PC-3 (cell line): Measurements from ENCODE around the gene ARAF.

Experiments
- EZH2 ChIP-seq: fragments of 300-600 bp; sonication (generic); IDR thresholded peaks from one replicate; pipeline ENCODE4 v1.6.1; 2017; ENCODE audit warnings: antibody characterized with exemption, mild to moderate bottlenecking, low read length; ENCODE audit not compliant: unreplicated experiment
- EZH2phosphoT487 ChIP-seq: fragments of 300-600 bp; sonication (generic); IDR thresholded peaks from 2 replicates; pipeline ENCODE4 v1.6.1; 2018; ENCODE audit warnings: mild to moderate bottlenecking, antibody characterized with exemption, low read length, borderline replicate concordance
- TF ChIP-seq, protein P1 (sequence below): fragments of 300-600 bp; sonication (generic); conservative IDR thresholded peaks from 2 replicates; pipeline ENCODE4 v1.5.1; 2017; ENCODE audit warnings: antibody characterized with exemption, low read depth, mild to moderate bottlenecking, low read length

- TF ChIP-seq, protein P1, sequence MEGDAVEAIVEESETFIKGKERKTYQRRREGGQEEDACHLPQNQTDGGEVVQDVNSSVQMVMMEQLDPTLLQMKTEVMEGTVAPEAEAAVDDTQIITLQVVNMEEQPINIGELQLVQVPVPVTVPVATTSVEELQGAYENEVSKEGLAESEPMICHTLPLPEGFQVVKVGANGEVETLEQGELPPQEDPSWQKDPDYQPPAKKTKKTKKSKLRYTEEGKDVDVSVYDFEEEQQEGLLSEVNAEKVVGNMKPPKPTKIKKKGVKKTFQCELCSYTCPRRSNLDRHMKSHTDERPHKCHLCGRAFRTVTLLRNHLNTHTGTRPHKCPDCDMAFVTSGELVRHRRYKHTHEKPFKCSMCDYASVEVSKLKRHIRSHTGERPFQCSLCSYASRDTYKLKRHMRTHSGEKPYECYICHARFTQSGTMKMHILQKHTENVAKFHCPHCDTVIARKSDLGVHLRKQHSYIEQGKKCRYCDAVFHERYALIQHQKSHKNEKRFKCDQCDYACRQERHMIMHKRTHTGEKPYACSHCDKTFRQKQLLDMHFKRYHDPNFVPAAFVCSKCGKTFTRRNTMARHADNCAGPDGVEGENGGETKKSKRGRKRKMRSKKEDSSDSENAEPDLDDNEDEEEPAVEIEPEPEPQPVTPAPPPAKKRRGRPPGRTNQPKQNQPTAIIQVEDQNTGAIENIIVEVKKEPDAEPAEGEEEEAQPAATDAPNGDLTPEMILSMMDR: no peak
- no peak for TF ChIP-seq EZH2
- TF ChIP-seq EZH2phosphoT487: no peak
Measured at GRCh38 chrX:47530049-47530448, 31.0 kb upstream of the ARAF start.
